Spleen (tissue), 11 donors: ENCODE measurements around the gene OR4D9. TPM values are rescaled to one million over a fixed set of nuclear protein-coding genes. Genes with fewer than 3 reads are reported as not detected.
"Not testable (repeated sequence)": the region's sequence is repeated elsewhere in the genome, so short reads cannot be mapped to it uniquely, and the experiment has no call there.

Source experiments
- DNase-seq: peaks from one replicate; pipeline ENCODE4 v3.0.0-alpha.2; 2020
- H3K27ac ChIP-seq, 8 donors: fragments of 200-600 bp; sonication (generic) in 7 of 8; 1 replicate in 4 of 8; 2 replicates in 4 of 8; pipeline versions ENCODE4 v1.5.0 to v1.8.0; 2016 to 2021; ENCODE audit warnings: inconsistent platforms in 4 of 8, mild to moderate bottlenecking in 4 of 8, moderate library complexity in 1 of 8
- H3K27me3 ChIP-seq, 7 donors: fragments of 200-600 bp; sonication (generic) in 6 of 7; replicated peaks in 1 of 7; 1 replicate in 4 of 7; 2 replicates in 3 of 7; pipeline versions ENCODE4 v1.5.0 to v1.8.0; 2016 to 2021; ENCODE audit warnings: inconsistent platforms in 3 of 7, mild to moderate bottlenecking in 1 of 7
- H3K36me3 ChIP-seq, 6 donors: fragments of 200-600 bp; sonication (generic) in 5 of 6; 1 replicate in 4 of 6; 2 replicates in 2 of 6; pipeline versions ENCODE4 v1.5.0 to v1.8.0; 2016 to 2021; ENCODE audit warnings: inconsistent platforms in 2 of 6
- H3K4me1 ChIP-seq, 6 donors: fragments of 200-600 bp; sonication (generic) in 5 of 6; 1 replicate in 3 of 6; 2 replicates in 3 of 6; pipeline versions ENCODE4 v1.5.0 to v1.8.0; 2016 to 2021; ENCODE audit warnings: inconsistent platforms in 3 of 6
- H3K4me3 ChIP-seq, 8 donors: fragments of 200-600 bp; sonication (generic) in 7 of 8; 1 replicate in 4 of 8; 2 replicates in 4 of 8; pipeline versions ENCODE4 v1.5.0 to v1.8.0; 2016 to 2021; ENCODE audit warnings: inconsistent platforms in 4 of 8, mild to moderate bottlenecking in 4 of 8, moderate library complexity in 2 of 8
- H3K9me3 ChIP-seq, 8 donors: fragments of 200-600 bp; sonication (generic) in 7 of 8; 1 replicate in 4 of 8; 2 replicates in 4 of 8; pipeline versions ENCODE4 v1.5.0 to v1.8.0; 2016 to 2021; ENCODE audit warnings: inconsistent platforms in 4 of 8
- POLR2A ChIP-seq, 3 donors: fragments of 450-650 bp; IDR thresholded peaks; one replicate each; pipeline ENCODE4 v1.5.1; 2017; ENCODE audit warnings: antibody characterized with exemption in 3 of 3, mild to moderate bottlenecking in 1 of 3
- POLR2AphosphoS5 ChIP-seq, 3 donors: sonication (generic); formaldehyde crosslinking; IDR thresholded peaks; one replicate each; pipeline ENCODE4 v1.5.1; 2017; ENCODE audit warnings: antibody characterized with exemption in 3 of 3
- WGBS, 5 donors: extraction: QIAGEN DNeasy Blood & Tissue Kit in 3 of 5; methylation state at CpG; one replicate each; pipeline versions ENCODE4 v1.1.5 to v1.1.7; 2013 to 2018; 5-methylcytosine and 5-hydroxymethylcytosine counted together
- intact Hi-C: fragments of 100-400 bp; cut with DNase I; formaldehyde crosslinking; loops from one replicate; pipeline ENCODE4 v1.15.0; 2023; ENCODE audit warnings: low total_unique reads
- polyA plus RNA-seq, 3 donors: library from polyadenylated mRNA; stranded (reverse); fragments of 200-250 nt; gene quantifications; one replicate each; pipeline ENCODE4 v1.2.1, GENCODE V29; 2013
- total RNA-seq, 7 donors: library from RNA; depleted of rRNA in 3 of 7; stranded (reverse); fragments of >200 nt in 3 of 7; fragmentation: NEBNext Ultra II Directional in 4 of 7; extraction: Animal tissue kit (Norgen Biotek cat#: 25700) in 4 of 7; gene quantifications; one replicate each; pipeline versions ENCODE4 v1.1.0 to v1.2.1, GENCODE V29; 2016 to 2021
- TF ChIP-seq, protein P1 (sequence below), 11 experiments: fragments of 200-600 bp in 7 of 11; fragments of 450-650 bp in 4 of 11; sonication (generic) in 4 of 11; IDR thresholded peaks in 8 of 11; conservative IDR thresholded peaks in 3 of 11; 1 replicate in 7 of 11; 2 replicates in 4 of 11; pipeline versions ENCODE4 v1.4.0 to v1.8.0; 2016 to 2021; ENCODE audit warnings: antibody characterized with exemption in 11 of 11, inconsistent platforms in 4 of 11, mild to moderate bottlenecking in 1 of 11
- donor health status: healthy with polysubstance abuse.
- donor health status: DM: no; HTN: no; CAD: no; lungs with moderate emphysema.
- donor health status: DM: no; HTN: no; CAD: no.
- donor health status: Bipolar disorder and iron deficiency.
- donor health status: healthy.
- donor health status: DM: no; HTN: no; CAD: no.
- donor health status: DM: yes; HTN: yes; CAD: no.

Gene OR4D9
- total and polyA plus RNA-seq, 10 donors, result not detected

DNA sequence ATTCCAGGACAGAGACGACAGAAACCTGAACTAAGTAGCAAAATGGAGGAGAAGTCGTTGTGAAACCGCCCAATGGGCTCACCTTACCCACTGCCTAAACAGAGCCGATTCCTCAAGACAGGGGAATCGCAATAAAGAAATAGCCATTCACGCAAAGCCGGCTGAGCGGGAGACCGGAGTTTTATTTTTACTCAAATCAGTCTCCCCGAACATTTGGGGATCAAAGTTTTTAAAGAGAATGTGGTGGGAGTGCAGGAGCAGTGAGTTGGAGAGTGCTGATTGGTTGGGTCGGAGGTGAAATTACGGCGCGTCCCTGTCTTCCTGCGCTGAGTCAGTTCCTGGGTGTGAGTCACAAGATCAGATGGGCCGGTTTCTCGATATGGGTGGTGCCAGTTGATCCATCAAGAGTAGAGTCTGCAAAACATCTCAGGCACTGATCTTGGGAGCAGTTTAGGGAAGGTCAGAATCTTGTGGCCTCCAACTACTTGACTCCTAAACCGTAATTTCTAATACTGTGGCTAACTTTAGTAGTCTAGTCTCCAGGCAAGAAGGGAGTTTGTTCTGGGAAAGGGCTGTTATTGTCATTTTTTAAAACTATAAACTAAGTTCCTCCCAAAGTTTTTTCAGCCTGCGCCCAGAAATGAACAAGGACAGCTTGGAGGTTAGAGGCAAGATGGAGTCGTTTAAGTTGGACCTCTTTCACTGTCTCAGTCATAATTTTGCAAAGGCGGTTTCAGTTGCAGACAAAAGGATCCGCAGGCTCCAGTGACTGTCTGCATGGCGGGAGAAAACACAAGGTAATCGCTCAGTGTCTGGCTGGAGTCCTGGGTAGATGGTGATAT lies 34.1 kb downstream of the OR4D9 start:
- Histone ChIP-seq H3K27me3 (no peaks in the 10 kb centered on the region), H3K9me3 (no peaks in the 10 kb centered on the region), H3K4me3 (no peak overlapping the region), H3K27ac (no peak overlapping the region), H3K36me3 (no peaks in the 10 kb centered on the region), H3K4me1 (peaks cover 0 to 15% (median 10%) of the 10 kb centered on the region in 6 donors)
- TF ChIP-seq, protein P1, sequence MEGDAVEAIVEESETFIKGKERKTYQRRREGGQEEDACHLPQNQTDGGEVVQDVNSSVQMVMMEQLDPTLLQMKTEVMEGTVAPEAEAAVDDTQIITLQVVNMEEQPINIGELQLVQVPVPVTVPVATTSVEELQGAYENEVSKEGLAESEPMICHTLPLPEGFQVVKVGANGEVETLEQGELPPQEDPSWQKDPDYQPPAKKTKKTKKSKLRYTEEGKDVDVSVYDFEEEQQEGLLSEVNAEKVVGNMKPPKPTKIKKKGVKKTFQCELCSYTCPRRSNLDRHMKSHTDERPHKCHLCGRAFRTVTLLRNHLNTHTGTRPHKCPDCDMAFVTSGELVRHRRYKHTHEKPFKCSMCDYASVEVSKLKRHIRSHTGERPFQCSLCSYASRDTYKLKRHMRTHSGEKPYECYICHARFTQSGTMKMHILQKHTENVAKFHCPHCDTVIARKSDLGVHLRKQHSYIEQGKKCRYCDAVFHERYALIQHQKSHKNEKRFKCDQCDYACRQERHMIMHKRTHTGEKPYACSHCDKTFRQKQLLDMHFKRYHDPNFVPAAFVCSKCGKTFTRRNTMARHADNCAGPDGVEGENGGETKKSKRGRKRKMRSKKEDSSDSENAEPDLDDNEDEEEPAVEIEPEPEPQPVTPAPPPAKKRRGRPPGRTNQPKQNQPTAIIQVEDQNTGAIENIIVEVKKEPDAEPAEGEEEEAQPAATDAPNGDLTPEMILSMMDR (IDR thresholded peaks at IDR 0.05 in 8 of 11, conservative IDR thresholded peaks at IDR 0.05 in 3 of 11), result no peak
- TF ChIP-seq POLR2A (IDR thresholded peaks at IDR 0.05) (no peak), POLR2AphosphoS5 (IDR thresholded peaks at IDR 0.05) (no peak)
- 87 to 95% (median 90%) methylated on average over 24 of the region's 24 CpGs for WGBS, 5 donors
- intact Hi-C loops, result no loop called here
- DNase-seq, result no peak

DNA sequence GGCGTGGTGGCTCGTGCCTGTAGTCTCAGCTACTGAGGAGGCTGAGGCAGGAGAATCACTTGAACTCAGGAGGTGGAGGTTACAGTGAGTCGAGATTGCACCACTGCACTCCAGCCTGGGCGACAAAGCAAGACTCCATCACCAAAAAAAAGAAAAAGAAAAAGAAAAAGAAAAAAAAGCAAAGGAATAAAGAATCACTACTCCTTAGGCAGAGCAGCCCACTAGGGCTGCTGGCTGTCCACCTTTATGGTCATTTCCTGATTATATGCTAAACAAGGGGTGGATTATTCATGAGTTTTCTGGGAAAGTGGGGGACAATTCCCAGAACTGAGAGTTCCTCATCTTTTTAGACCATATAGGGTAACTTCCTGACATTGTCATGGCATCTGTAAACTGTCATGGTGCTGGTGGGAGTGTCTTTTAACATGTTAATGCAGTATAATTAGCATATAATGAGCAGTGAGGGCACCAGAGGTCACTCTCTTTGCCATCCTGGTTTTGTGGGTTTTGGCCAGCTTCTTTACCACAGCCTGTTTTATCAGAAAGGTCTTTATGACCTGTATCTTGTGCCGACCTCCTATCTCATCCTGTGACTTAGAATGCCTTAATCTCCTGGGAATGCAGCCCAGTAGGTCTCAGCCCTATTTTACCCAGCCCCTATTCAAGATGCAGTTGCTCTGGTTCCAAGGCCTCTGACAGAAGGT lies 36.4 kb downstream of the OR4D9 start:
- DNase-seq, H3K27ac ChIP-seq, H3K27me3 ChIP-seq, H3K9me3 ChIP-seq, intact Hi-C loops, H3K4me3 ChIP-seq, H3K36me3 ChIP-seq: not testable (repeated sequence)
- H3K4me1 ChIP-seq, result peaks cover 0 to 39% (median 24%) of the 10 kb centered on the region in 6 donors
- 86 to 93% (median 88%) methylated on average over 5 of the region's 5 CpGs for WGBS, 5 donors

- Histone ChIP-seq H3K4me3 (no peak overlapping the region), H3K9me3 (no peaks in the 10 kb centered on the region), H3K36me3 (no peaks in the 10 kb centered on the region), H3K27ac (no peak overlapping the region), H3K27me3 (no peaks in the 10 kb centered on the region), H3K4me1 (peaks cover 0 to 44% (median 25%) of the 10 kb centered on the region in 6 donors)
- no peak for DNase-seq
- TF ChIP-seq POLR2A (IDR thresholded peaks at IDR 0.05), result no peak
- TF ChIP-seq, protein P1 (IDR thresholded peaks at IDR 0.05 in 8 of 11, conservative IDR thresholded peaks at IDR 0.05 in 3 of 11), result no peak
- TF ChIP-seq POLR2AphosphoS5 (IDR thresholded peaks at IDR 0.05), result no peak
- intact Hi-C loops, result no loop called here
- 94 to 99% (median 96%) methylated on average over 5 of the region's 5 CpGs for WGBS, 5 donors
These were observed 36.9 kb downstream of the OR4D9 start for GRCh38 chr11:59548309-59548656.

- Histone ChIP-seq H3K27ac (peak overlapping the region; percentile 82 to 90 (median 85)), H3K36me3 (no peaks in the 10 kb centered on the region), H3K4me1 (peaks cover 0 to 52% (median 25%) of the 10 kb centered on the region in 6 donors), H3K9me3 (no peaks in the 10 kb centered on the region), H3K27me3 (peaks cover 0 to 1% (median 0%) of the 10 kb centered on the region in 7 donors), H3K4me3 (peak overlapping the region; percentile 43 to 76 (median 54))
- peak; percentile 95 for DNase-seq
- 0 to 1% (median 0%) methylated on average over 31 of the region's 31 CpGs for WGBS, 5 donors
- no peak for TF ChIP-seq POLR2A (IDR thresholded peaks at IDR 0.05)
- TF ChIP-seq, protein P1 (IDR thresholded peaks at IDR 0.05 in 8 of 11, conservative IDR thresholded peaks at IDR 0.05 in 3 of 11), result peak; percentile 24 to 72 (median 57)
- TF ChIP-seq POLR2AphosphoS5 (IDR thresholded peaks at IDR 0.05), result peak; percentile 27 to 77 (median 65)
- intact Hi-C loops, result no loop called here
These were observed 39.1 kb downstream of the OR4D9 start for GRCh38 chr11:59550368-59550841.
